HG03354 (cell line): ENCODE data around the gene MYOZ2.
"Not testable (repeated sequence)": the region's sequence is repeated elsewhere in the genome, so short reads cannot be mapped to it uniquely, and the experiment has no call there.

Experiments used
- ATAC-seq: cut with Tn5 transposase; IDR thresholded peaks from one replicate; pipeline ENCODE4 v1.9.1; 2021; ENCODE audit warnings: mild to moderate bottlenecking; ENCODE audit not compliant: unreplicated experiment, poor library complexity, severe bottlenecking

Gene MYOZ2

DNA sequence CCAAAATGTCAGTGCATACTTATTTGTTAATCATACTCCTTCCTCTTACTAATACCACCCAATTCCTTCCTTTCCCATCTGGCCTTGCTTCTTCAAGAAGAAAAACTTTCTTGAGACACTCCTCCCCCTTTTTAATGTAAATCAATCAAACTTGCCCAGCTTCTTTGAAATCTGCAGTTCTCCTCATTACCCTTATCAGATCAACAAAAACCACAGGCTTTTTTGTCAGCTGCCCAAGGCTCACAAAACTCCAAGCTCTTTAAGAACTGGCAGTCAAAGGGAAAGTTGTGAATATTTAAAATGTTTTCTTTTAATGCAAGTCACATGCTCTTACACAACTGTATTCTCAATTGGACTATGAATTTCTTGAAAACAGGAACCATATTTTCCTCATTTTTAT is 11.3 kb upstream of the MYOZ2 start:
- no peak for ATAC-seq

- ATAC-seq = no peak
These were observed 9.7 kb upstream of the MYOZ2 start for GRCh38 chr4:119125931-119126330.

- ATAC-seq = no peak
These were observed 7.5 kb upstream of the MYOZ2 start for GRCh38 chr4:119128148-119128547.

- ATAC-seq = no peak
These were observed 5.1 kb upstream of the MYOZ2 start for GRCh38 chr4:119130365-119131065.

- no peak for ATAC-seq
These were observed 4.5 kb upstream of the MYOZ2 start for GRCh38 chr4:119131164-119131563.

GRCh38 chr4:119132306-119132705 is 3.3 kb upstream of the MYOZ2 start:
- no peak for ATAC-seq

- no peak for ATAC-seq
These were observed 914 bp downstream of the MYOZ2 start for GRCh38 chr4:119136546-119136945.

GRCh38 chr4:119138046-119138445 is 2.4 kb downstream of the MYOZ2 start:
- no peak for ATAC-seq

DNA sequence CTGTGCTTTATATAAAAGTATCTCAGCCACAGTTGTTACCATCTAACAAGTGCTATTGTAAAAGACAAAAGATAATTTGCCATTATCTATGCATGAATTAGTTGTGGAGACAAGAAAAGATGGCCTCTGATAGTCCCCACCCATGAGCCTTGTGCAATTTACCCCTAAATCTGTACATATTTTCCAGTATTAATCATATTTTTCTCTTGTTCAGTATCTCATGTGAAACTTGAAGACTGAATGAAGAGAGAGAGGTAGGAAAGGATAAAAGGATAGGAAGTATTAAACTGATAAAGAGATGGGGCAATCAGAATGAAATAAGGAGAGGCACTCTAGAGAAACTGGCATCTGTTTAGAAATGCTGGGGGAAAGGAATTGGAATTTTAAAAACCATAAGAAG is 3.7 kb downstream of the MYOZ2 start:
- ATAC-seq = no peak

DNA sequence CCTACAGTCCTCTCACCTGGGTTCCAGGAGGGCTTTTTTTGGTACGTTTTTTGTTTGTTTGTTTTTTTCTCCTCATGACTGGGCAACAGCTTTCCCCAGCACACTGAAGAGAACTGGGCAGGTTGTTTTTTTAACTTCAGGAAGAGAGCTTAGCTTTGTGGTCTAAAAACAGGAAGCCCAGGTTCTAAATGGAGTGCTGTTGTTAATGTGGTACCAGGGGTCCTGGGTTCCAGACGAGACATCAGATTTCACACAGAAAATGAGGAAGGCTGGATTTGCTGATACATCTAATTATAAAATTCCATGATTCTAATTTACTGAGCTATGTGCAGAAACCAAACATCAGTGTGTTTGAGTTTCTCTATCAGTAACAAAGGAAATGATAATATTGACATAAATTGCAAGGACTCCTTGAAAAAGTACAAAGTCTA is 4.2 kb downstream of the MYOZ2 start:
- ATAC-seq = no peak

GRCh38 chr4:119141283-119141682 is 5.7 kb downstream of the MYOZ2 start:
- ATAC-seq = not testable (repeated sequence)

DNA sequence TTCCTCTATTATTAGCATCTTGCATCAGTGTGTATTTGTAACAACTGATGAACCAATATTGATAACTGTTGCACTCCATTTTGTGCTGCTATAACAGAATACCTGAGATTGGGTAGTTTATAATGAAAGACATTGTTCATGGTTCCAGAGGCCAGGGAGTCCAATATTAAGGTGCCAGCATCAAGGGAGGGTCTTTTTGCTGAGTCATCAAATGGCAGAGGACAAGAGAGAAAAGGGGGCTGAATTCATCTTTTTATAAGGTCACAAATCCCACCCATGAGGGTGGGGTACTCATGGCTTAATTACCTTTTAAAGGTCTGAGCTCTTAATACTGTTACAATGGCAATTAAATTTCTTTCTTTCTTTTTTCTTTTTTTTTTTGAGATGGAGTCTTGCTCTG is 7.2 kb downstream of the MYOZ2 start:
- ATAC-seq = no peak

DNA sequence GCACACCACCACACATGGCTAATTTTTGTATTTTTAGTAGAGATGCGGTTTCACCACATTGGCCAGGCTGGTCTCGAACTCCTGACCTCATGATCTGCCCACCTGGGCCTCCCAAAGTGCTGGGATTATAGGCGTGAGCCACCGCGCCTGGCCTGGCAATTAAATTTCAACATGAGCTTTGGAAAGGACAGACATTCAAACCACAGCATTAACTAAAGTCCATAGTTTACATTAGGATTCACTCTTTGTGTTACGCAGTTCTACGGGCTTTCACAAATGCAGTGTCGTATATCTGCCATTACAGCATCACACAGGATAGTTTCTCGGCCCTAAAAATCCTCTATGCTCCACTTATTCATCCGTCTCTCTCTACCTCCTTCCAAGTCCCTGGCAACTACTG is 7.7 kb downstream of the MYOZ2 start:
- not testable (repeated sequence) for ATAC-seq

- no peak for ATAC-seq
These were observed 13.5 kb downstream of the MYOZ2 start for GRCh38 chr4:119149110-119149509.

DNA sequence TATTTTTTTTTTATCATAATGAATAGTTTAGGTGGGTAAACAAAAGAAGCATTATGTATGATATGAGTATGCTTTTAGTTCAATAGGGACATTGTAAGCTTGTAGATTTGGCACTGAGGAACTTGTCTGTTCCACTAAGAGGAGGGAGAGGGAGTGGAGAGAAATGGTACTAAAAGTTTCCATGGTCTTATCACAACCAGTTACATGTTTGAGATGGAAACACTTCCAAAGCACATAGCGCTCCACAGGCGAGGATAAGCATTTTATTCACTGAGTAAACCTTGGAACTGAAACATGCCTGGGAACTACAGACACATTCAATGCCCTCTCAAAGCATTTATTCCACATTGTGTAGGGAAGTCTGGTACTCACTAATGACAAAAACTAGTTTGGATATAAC is 15.5 kb downstream of the MYOZ2 start:
- no peak for ATAC-seq

DNA sequence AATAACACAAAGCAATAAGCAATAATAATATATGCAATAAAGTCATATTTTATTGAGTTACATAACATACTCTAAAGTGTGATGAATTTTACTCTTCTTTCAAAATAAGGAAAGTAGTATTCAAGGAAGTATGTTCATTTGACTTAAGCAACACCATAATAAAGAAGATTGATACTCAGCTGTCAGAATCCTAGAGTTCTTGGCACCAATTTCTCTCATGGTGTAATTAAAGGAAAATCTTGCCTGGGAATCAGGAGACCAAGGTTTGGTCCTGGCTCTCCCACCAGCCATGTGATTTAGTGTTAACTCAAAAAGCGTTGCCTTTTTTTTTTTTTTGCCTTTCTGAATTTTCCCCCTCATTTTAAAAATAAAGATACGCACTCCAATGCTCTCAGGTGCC is 17.1 kb downstream of the MYOZ2 start:
- ATAC-seq = no peak

- ATAC-seq = no peak
These were observed 26.5 kb downstream of the MYOZ2 start for GRCh38 chr4:119162174-119162573.

DNA sequence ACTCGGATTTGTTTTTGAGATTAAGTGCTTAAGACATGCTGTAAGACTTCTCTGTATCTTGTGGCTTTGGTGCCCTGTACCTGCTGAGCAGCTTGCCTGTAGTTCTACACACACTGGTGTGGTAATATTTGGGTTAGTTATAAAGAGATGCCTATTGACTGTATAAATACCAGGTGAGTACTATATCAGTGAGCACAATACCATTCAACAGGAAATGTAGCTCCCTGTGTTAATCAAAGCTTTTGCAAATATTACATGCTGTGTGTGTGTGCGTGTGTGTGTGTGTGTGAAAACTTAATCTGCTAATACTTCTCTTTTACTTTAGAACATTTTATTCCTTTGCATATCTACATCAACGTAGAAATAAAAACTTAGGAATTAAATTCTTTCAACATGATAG is 30.1 kb downstream of the MYOZ2 start:
- no peak for ATAC-seq

- ATAC-seq = no peak
These were observed 34.6 kb downstream of the MYOZ2 start for GRCh38 chr4:119170195-119170594.

DNA sequence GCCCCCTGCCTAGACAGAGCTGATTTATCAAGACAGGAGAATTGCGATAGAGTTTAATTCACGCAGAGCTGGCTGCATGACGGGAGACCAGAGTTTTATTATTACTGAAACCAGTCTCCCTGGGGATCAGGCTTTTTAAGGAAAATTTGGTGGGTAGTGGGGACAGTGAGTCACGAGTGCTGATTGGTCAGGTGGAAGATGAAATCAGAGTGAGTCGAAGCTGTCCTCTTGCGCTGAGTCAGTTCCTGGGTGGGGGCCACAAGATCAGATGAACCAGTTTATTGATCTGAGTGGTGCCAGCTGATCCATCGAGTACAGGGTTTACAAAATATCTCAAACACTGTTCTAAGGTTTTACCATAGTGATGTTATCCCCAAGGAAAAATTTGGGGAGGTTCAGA is 36.6 kb downstream of the MYOZ2 start:
- no peak for ATAC-seq

- ATAC-seq = not testable (repeated sequence)
These were observed 38.2 kb downstream of the MYOZ2 start for GRCh38 chr4:119173729-119174361.

DNA sequence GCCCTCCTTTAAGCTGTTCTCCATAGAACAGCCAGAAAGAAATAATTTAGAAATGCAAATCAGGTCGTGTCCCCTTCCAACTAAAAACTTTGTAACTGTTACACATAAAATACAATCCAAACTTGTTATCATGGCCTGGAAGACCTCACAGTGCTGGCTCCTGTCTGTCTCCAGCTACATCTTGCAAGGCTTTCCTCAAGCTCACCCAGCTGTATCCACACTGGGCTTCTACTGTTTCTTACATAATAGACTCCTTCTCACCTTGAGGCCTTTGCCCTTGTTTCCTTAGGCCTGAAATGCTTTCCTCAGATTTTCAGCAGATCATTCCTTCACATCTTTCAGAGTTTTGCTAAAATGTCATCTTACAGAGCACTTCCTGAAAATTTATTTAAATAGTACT is 43.4 kb downstream of the MYOZ2 start:
- no peak for ATAC-seq
